Mesenchymal stem cell (in vitro differentiated cells and primary cell): ENCODE data around the gene SYT2.
A peak's percentile ranks its signal among the peaks of the same experiment; 100 is the strongest.
"Not testable (repeated sequence)": the region's sequence is repeated elsewhere in the genome, so short reads cannot be mapped to it uniquely, and the experiment has no call there.

Experiments used
- DNase-seq: peaks from one replicate; pipeline ENCODE4 v3.0.0-alpha.2; 2013
- H2AFZ ChIP-seq: one replicate; pipeline ENCODE4 v1.6.1; 2013; ENCODE audit warnings: low read depth, mild to moderate bottlenecking, control low read depth, inconsistent platforms, low read length, moderate library complexity
- H2AK5ac ChIP-seq: 2 replicates; pipeline ENCODE4 v1.6.1; 2013; ENCODE audit warnings: low read length, moderate library complexity, mild to moderate bottlenecking, inconsistent platforms; ENCODE audit not compliant: severe bottlenecking
- H2BK120ac ChIP-seq: one replicate; pipeline ENCODE4 v1.6.1; 2013; ENCODE audit warnings: low read depth, mild to moderate bottlenecking, inconsistent platforms, low read length, moderate library complexity
- H2BK12ac ChIP-seq, 2 experiments: one replicate each; pipeline ENCODE4 v1.6.1; 2013; ENCODE audit warnings: inconsistent platforms in 2 of 2, low read length in 2 of 2, mild to moderate bottlenecking in 2 of 2, moderate library complexity in 2 of 2, control low read depth in 1 of 2
- H2BK15ac ChIP-seq: one replicate; pipeline ENCODE4 v1.6.1; 2013; ENCODE audit warnings: mild to moderate bottlenecking, low read depth, inconsistent platforms; ENCODE audit not compliant: poor library complexity, severe bottlenecking
- H2BK5ac ChIP-seq: 2 replicates; pipeline ENCODE4 v1.6.1; 2013; ENCODE audit warnings: low read depth, mild to moderate bottlenecking, low read length, control low read depth, inconsistent platforms; ENCODE audit not compliant: poor library complexity, severe bottlenecking
- H3K14ac ChIP-seq, 2 experiments: one replicate each; pipeline ENCODE4 v1.6.1; 2013; ENCODE audit warnings: inconsistent platforms in 2 of 2, low read length in 2 of 2, control low read depth in 1 of 2, mild to moderate bottlenecking in 1 of 2, moderate library complexity in 1 of 2
- H3K18ac ChIP-seq, 2 experiments: one replicate each; pipeline ENCODE4 v1.6.1; 2013; ENCODE audit warnings: inconsistent platforms in 2 of 2, low read length in 2 of 2, control low read depth in 1 of 2, low read depth in 1 of 2, mild to moderate bottlenecking in 1 of 2
- H3K23ac ChIP-seq, 2 experiments: one replicate each; pipeline ENCODE4 v1.6.1; 2013; ENCODE audit warnings: inconsistent platforms in 2 of 2, low read length in 2 of 2, mild to moderate bottlenecking in 2 of 2, moderate library complexity in 2 of 2, control low read depth in 1 of 2
- H3K27ac ChIP-seq: 2 replicates; pipeline ENCODE4 v1.5.1; 2013; ENCODE audit warnings: mild to moderate bottlenecking, moderate library complexity, low read length, control low read depth, inconsistent platforms; ENCODE audit not compliant: poor library complexity, severe bottlenecking
- H3K27me3 ChIP-seq, 2 experiments: 2 replicates each; pipeline versions ENCODE4 v1.6.1 to v1.7.0; 2013; ENCODE audit warnings: low read length in 2 of 2, mild to moderate bottlenecking in 2 of 2, moderate library complexity in 2 of 2, control low read depth in 1 of 2, inconsistent platforms in 1 of 2; ENCODE audit not compliant: control insufficient read depth in 1 of 2, insufficient read depth in 1 of 2
- H3K36me3 ChIP-seq, 2 experiments: 2 replicates each; pipeline versions ENCODE4 v1.6.1 to v1.7.0; 2013; ENCODE audit warnings: low read length in 2 of 2, control low read depth in 1 of 2, inconsistent platforms in 1 of 2, low read depth in 1 of 2, mild to moderate bottlenecking in 1 of 2; ENCODE audit not compliant: insufficient read depth in 2 of 2, control insufficient read depth in 1 of 2
- H3K4ac ChIP-seq, 2 experiments: one replicate each; pipeline ENCODE4 v1.6.1; 2013; ENCODE audit warnings: inconsistent platforms in 2 of 2, low read length in 2 of 2, mild to moderate bottlenecking in 2 of 2, moderate library complexity in 2 of 2, control low read depth in 1 of 2, low read depth in 1 of 2
- H3K4me1 ChIP-seq: 2 replicates; pipeline ENCODE4 v1.6.1; 2013; ENCODE audit warnings: low read depth, low read length, control low read depth; ENCODE audit not compliant: control insufficient read depth, insufficient read depth
- H3K4me2 ChIP-seq: 2 replicates; pipeline ENCODE4 v1.6.1; 2013; ENCODE audit warnings: low read length, mild to moderate bottlenecking, inconsistent platforms; ENCODE audit not compliant: poor library complexity, severe bottlenecking
- H3K4me3 ChIP-seq, 2 experiments: 2 replicates each; pipeline versions ENCODE4 v1.5.1 to v1.7.0; 2013; ENCODE audit warnings: low read length in 2 of 2, mild to moderate bottlenecking in 2 of 2, control low read depth in 1 of 2, low read depth in 1 of 2; ENCODE audit not compliant: insufficient read depth in 1 of 2
- H3K79me1 ChIP-seq: replicated peaks from 2 replicates; pipeline ENCODE4 v1.6.1; 2013; ENCODE audit warnings: mild to moderate bottlenecking, control low read depth, low read length, inconsistent platforms; ENCODE audit not compliant: poor library complexity, severe bottlenecking
- H3K9ac ChIP-seq: 2 replicates; pipeline ENCODE4 v1.7.0; 2013; ENCODE audit warnings: mild to moderate bottlenecking, low read length, moderate library complexity
- H3K9me3 ChIP-seq: 2 replicates; pipeline ENCODE4 v1.7.0; 2013; ENCODE audit warnings: mild to moderate bottlenecking, low read length; ENCODE audit not compliant: control insufficient read depth
- H4K8ac ChIP-seq: one replicate; pipeline ENCODE4 v1.6.1; 2013; ENCODE audit warnings: inconsistent platforms, mild to moderate bottlenecking, low read length, moderate library complexity
- H4K91ac ChIP-seq: one replicate; pipeline ENCODE4 v1.6.1; 2013; ENCODE audit warnings: mild to moderate bottlenecking, low read length, inconsistent platforms
- WGBS: methylation state at CpG from one replicate; pipeline ENCODE4 v1.1.7; 2013; ENCODE audit warnings: mixed read lengths; 5-methylcytosine and 5-hydroxymethylcytosine counted together

Gene SYT2

GRCh38 chr1:202553560-202554038 lies 156.7 kb downstream of the SYT2 start:
- Histone ChIP-seq H3K23ac (no peak overlapping the region), H3K27ac (no peak overlapping the region), H3K9me3 (no peaks in the 10 kb centered on the region), H4K8ac (no peak overlapping the region), H3K9ac (peak overlapping the region; percentile 14), H3K79me1 (peaks cover 2% of the 10 kb centered on the region), H4K91ac (no peak overlapping the region), H2BK5ac (no peak overlapping the region), H2AFZ (no peak overlapping the region), H3K4me3 (no peak overlapping the region), H3K4ac (no peak overlapping the region), H2BK120ac (no peak overlapping the region), H3K18ac (peak overlapping the region in 1 of 2 experiments; percentile 62), H3K14ac (no peak overlapping the region), H3K4me1 (no peaks in the 10 kb centered on the region), H2BK12ac (no peak overlapping the region), H2BK15ac (no peak overlapping the region), H3K4me2 (no peak overlapping the region), H3K36me3 (no peaks in the 10 kb centered on the region), H2AK5ac (no peak overlapping the region), H3K27me3 (no peaks in the 10 kb centered on the region)
- DNase-seq: peak; percentile 74
- WGBS: 78% methylated on average over 2 of the region's 3 CpGs

- H2BK120ac ChIP-seq, H2AK5ac ChIP-seq, H3K79me1 ChIP-seq, H4K91ac ChIP-seq, H2BK5ac ChIP-seq, H3K4me2 ChIP-seq, H3K9me3 ChIP-seq, H3K4ac ChIP-seq, H3K23ac ChIP-seq, H2AFZ ChIP-seq, H3K4me1 ChIP-seq, DNase-seq, H3K4me3 ChIP-seq, H3K14ac ChIP-seq, H2BK12ac ChIP-seq, H3K18ac ChIP-seq, H3K36me3 ChIP-seq, H3K27me3 ChIP-seq, H2BK15ac ChIP-seq, H4K8ac ChIP-seq, H3K27ac ChIP-seq: not testable (repeated sequence)
- no CpG with 5 or more reads among the region's 1 CpG for WGBS
- H3K9ac ChIP-seq: peak overlapping the region; percentile 32
These were observed 157.2 kb downstream of the SYT2 start for GRCh38 chr1:202553078-202553477.

DNA sequence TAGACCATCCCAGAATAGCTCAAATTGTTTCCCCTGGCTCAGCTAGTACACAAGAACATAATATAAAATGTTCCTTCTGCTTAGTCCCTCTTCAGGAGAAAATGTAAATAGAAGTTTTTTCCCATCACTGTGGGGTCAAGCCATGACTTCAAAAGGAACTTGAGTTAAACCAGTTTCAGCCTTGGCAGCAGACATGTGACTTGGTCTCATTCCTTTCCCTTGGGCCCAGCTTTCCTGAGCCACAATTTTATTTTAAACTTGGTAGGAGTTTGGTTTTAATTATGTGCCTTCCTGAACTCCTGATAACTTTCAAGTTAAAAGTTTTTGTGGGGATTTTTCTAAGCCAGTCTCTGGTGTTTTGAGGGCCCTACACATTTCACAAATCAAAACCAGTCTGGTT lies 157.6 kb downstream of the SYT2 start:
- DNase-seq: peak; percentile 80
- H3K9me3 ChIP-seq, H2BK120ac ChIP-seq, H3K27ac ChIP-seq, H2AFZ ChIP-seq, H3K4me3 ChIP-seq, H4K91ac ChIP-seq, H4K8ac ChIP-seq, H3K27me3 ChIP-seq, H3K4ac ChIP-seq, H2BK15ac ChIP-seq, H3K4me2 ChIP-seq, H3K79me1 ChIP-seq, H2BK5ac ChIP-seq, H2BK12ac ChIP-seq, H3K14ac ChIP-seq, H3K4me1 ChIP-seq, H3K18ac ChIP-seq, H2AK5ac ChIP-seq, H3K23ac ChIP-seq, H3K36me3 ChIP-seq: not testable (repeated sequence)
- H3K9ac ChIP-seq: peak overlapping the region; percentile 32

- no peaks in the 10 kb centered on the region for H3K4me1 ChIP-seq
- H2BK12ac ChIP-seq: no peak overlapping the region
- peak; percentile 49 for DNase-seq
- no peaks in the 10 kb centered on the region for H3K9me3 ChIP-seq
- H2BK15ac ChIP-seq: no peak overlapping the region
- H3K4me3 ChIP-seq: no peak overlapping the region
- H4K91ac ChIP-seq: no peak overlapping the region
- WGBS: 66% methylated on average over 3 of the region's 3 CpGs
- H2AK5ac ChIP-seq: no peak overlapping the region
- no peaks in the 10 kb centered on the region for H3K79me1 ChIP-seq
- H3K36me3 ChIP-seq: no peaks in the 10 kb centered on the region
- H3K9ac ChIP-seq: no peak overlapping the region
- H3K23ac ChIP-seq: no peak overlapping the region
- peak overlapping the region in 1 of 2 experiments; percentile 4 for H3K18ac ChIP-seq
- H2BK120ac ChIP-seq: no peak overlapping the region
- no peak overlapping the region for H3K14ac ChIP-seq
- H3K4me2 ChIP-seq: no peak overlapping the region
- no peak overlapping the region for H2BK5ac ChIP-seq
- H3K27me3 ChIP-seq: no peaks in the 10 kb centered on the region
- H3K27ac ChIP-seq: no peak overlapping the region
- H2AFZ ChIP-seq: no peak overlapping the region
- H4K8ac ChIP-seq: no peak overlapping the region
- H3K4ac ChIP-seq: no peak overlapping the region
These were observed 158.6 kb downstream of the SYT2 start for GRCh38 chr1:202551683-202552082.
